ENCODE data around the gene MEF2D. TPM values are rescaled to one million over a fixed set of nuclear protein-coding genes. Genes with fewer than 3 reads are reported as not detected.

Gene MEF2D
- total and polyA plus RNA-seq, 12 donors, result 7.8 to 89.9 (median 50.0) TPM

DNA sequence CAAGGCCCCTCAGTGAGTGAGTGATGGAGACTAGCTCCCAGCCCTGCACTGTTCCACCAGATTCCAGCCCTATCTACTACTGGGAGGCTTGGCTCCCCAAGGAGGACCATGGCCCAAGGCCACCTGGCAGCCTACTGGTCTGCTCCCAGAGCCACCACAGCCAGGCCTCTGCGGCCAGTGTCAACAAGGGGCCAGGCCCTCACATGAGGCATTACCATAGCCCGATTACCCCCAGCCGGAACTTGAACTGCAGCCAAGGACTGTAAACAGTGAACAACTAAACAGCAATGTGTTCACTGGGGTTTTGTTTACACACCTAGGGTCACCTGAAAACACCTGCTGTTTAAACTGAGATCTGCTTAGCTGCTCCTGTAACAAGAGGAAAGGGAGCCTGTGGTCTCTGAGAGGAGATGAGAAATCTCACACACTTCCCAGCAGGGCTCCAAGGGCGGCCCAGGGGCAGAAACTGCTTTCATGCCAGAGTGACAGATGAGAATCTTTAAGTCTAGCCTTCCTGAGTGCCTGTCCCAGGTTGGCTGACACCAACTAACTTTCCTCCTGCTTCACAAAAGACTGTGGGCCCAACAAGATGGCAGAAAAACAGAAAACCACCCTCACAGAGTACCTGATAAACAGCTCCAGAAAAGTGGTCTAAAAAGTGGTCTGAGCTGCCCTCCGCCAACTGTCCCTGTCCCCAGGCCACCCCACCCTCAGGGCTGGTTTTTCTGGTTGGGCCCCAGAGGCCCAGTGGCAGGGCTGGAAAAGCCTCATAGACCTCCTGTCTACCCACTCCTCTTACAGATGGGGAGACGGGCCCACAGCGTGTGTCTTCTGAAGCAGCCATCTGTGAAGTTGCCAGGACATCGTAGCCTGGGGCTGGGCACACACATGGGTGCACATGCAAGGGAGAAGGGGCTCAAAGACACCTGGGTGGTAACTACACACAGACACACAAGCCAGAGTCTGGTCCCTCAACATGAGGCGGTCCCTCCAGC, 28.8 kb downstream of the MEF2D start:
- intact Hi-C loops (cut with DNase I), result no loop called here
- DNase-seq, result peak; percentile 40 to 86 (median 82)
- H3K36me3 ChIP-seq (replicated peaks in 1 of 2), result peaks cover 0 to 100% of the 10 kb centered on the region in 2 donors

GRCh38 chr1:156470473-156470872, 30.1 kb downstream of the MEF2D start:
- Histone ChIP-seq H3K27ac (peak overlapping the region in 2 of 5 donors; percentile 46 to 68), H3K4me1 (replicated peaks in 1 of 2) (peaks cover 6 to 41% of the 10 kb centered on the region in 2 donors)
- intact Hi-C loops (cut with DNase I), result no loop called here

More for the DNA sequence above, 28.8 kb downstream of the MEF2D start:
- peaks cover 12 to 41% of the 10 kb centered on the region in 2 donors for H3K4me1 ChIP-seq (replicated peaks in 1 of 2)
- no peaks in the 10 kb centered on the region for H3K9me3 ChIP-seq (replicated peaks in 1 of 3)
- TF ChIP-seq POLR2A (IDR thresholded peaks at IDR 0.05), result peak in 1 of 2 donors; percentile 5
- TF ChIP-seq, protein P1, sequence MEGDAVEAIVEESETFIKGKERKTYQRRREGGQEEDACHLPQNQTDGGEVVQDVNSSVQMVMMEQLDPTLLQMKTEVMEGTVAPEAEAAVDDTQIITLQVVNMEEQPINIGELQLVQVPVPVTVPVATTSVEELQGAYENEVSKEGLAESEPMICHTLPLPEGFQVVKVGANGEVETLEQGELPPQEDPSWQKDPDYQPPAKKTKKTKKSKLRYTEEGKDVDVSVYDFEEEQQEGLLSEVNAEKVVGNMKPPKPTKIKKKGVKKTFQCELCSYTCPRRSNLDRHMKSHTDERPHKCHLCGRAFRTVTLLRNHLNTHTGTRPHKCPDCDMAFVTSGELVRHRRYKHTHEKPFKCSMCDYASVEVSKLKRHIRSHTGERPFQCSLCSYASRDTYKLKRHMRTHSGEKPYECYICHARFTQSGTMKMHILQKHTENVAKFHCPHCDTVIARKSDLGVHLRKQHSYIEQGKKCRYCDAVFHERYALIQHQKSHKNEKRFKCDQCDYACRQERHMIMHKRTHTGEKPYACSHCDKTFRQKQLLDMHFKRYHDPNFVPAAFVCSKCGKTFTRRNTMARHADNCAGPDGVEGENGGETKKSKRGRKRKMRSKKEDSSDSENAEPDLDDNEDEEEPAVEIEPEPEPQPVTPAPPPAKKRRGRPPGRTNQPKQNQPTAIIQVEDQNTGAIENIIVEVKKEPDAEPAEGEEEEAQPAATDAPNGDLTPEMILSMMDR (IDR thresholded peaks at IDR 0.05), result no peak
- no peaks in the 10 kb centered on the region for H3K27me3 ChIP-seq
- no peak overlapping the region for H3K4me3 ChIP-seq
- H3K27ac ChIP-seq, result peak overlapping the region in 4 of 5 donors; percentile 11 to 68 (median 55)
- WGBS, 4 donors, result 65 to 74% (median 70%) methylated on average over 3 to 9 of the region's 9 CpGs

GRCh38 chr1:156468693-156469345, 31.8 kb downstream of the MEF2D start:
- H3K27me3 ChIP-seq, result no peaks in the 10 kb centered on the region
- intact Hi-C loops (cut with DNase I), result no loop called here
- WGBS, 4 donors, result 76 to 88% (median 82%) methylated on average over 3 to 6 of the region's 6 CpGs
- H3K36me3 ChIP-seq (replicated peaks in 1 of 2), result peaks cover 0 to 92% of the 10 kb centered on the region in 2 donors
- peaks cover 14 to 52% of the 10 kb centered on the region in 2 donors for H3K4me1 ChIP-seq (replicated peaks in 1 of 2)
- DNase-seq, result no peak
- H3K27ac ChIP-seq, result peak overlapping the region in 1 of 5 donors; percentile 8
- TF ChIP-seq, protein P1 (IDR thresholded peaks at IDR 0.05), result no peak
- no peak for TF ChIP-seq POLR2A (IDR thresholded peaks at IDR 0.05)
- no peaks in the 10 kb centered on the region for H3K9me3 ChIP-seq (replicated peaks in 1 of 3)
- H3K4me3 ChIP-seq, result no peak overlapping the region

More at GRCh38 chr1:156470473-156470872, 30.1 kb downstream of the MEF2D start:
- Histone ChIP-seq H3K36me3 (replicated peaks in 1 of 2) (peaks cover 0 to 100% of the 10 kb centered on the region in 2 donors), H3K9me3 (replicated peaks in 1 of 3) (no peaks in the 10 kb centered on the region), H3K4me3 (no peak overlapping the region), H3K27me3 (no peaks in the 10 kb centered on the region)
- TF ChIP-seq, protein P1 (IDR thresholded peaks at IDR 0.05), result no peak
- TF ChIP-seq POLR2A (IDR thresholded peaks at IDR 0.05), result no peak
- 83 to 100% (median 97%) methylated on average over 1 of the region's 1 CpG for WGBS, 4 donors
- DNase-seq, result no peak

DNA sequence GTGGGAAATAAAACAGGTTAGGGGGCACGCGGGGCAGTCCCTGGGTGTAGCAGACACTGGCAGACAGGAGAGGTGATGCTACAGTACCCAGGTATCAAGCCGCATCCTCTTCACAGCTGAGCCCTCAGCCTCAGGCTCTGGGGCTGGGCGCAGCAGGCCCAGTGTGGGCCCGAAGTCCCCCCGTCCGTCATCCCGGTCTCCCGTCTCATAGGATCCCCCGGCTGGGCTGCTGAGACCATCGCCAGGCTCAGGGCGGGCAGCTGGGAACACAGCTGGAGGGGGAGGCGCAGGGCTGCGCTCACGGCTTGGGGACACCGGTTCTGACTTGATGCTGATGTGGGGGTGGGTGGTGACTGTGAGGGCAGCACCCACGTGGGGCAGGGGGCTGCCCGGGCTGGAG, 32.7 kb downstream of the MEF2D start:
- H3K4me1 ChIP-seq (replicated peaks in 1 of 2), result peaks cover 14 to 52% of the 10 kb centered on the region in 2 donors
- TF ChIP-seq, protein P1 (IDR thresholded peaks at IDR 0.05), result no peak
- no peak for TF ChIP-seq POLR2A (IDR thresholded peaks at IDR 0.05)
- no peak for DNase-seq
- H3K27me3 ChIP-seq, result no peaks in the 10 kb centered on the region
- no peaks in the 10 kb centered on the region for H3K9me3 ChIP-seq (replicated peaks in 1 of 3)
- no peak overlapping the region for H3K4me3 ChIP-seq
- peaks cover 0 to 83% of the 10 kb centered on the region in 2 donors for H3K36me3 ChIP-seq (replicated peaks in 1 of 2)
- 77 to 89% (median 86%) methylated on average over 6 to 18 of the region's 18 CpGs for WGBS, 4 donors
- peak overlapping the region in 1 of 5 donors; percentile 23 for H3K27ac ChIP-seq
- intact Hi-C loops (cut with DNase I), result no loop called here

Measured in adrenal gland (tissue), 12 donors.